Measurements from ENCODE around the gene HSPH1. TPM values are rescaled to one million over a fixed set of nuclear protein-coding genes. Genes with fewer than 3 reads are reported as not detected.

Gene HSPH1
- total and polyA plus RNA-seq, 2 of the 13 experiments (the other 11 are each of a cell fraction or from before 2014, with no cell fraction given): 13.0 to 62.9 TPM

DNA sequence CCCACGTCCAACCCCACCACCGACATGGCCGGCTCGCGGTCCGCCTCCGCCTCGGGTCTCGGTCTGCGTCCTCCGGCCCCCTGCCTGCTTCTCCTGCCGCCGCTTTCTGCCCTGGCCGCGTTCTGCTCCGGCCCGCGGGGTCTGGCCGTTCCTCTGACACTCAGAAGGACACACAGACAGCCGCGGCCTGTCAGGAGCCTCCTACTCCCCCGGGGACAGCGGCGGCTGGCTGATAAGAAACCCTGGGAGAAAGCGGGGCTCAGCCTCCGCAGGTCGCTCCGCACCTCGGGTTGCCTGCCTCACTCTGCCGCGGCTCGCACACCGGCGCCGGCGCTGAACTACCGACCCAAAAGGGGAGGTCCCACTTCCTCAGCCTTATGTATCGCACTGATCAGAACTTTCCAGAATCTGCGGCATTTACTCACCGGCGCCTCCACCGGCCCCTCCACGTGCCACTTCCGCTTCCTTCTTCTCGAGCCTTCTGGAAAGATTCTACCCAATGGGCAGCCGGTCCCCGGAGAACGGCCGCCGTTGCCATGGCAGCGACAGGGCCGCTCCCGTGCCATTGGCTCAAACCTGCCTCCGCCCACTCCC is at the start of gene HSPH1 (continued):
- TF ChIP-seq, protein P1, sequence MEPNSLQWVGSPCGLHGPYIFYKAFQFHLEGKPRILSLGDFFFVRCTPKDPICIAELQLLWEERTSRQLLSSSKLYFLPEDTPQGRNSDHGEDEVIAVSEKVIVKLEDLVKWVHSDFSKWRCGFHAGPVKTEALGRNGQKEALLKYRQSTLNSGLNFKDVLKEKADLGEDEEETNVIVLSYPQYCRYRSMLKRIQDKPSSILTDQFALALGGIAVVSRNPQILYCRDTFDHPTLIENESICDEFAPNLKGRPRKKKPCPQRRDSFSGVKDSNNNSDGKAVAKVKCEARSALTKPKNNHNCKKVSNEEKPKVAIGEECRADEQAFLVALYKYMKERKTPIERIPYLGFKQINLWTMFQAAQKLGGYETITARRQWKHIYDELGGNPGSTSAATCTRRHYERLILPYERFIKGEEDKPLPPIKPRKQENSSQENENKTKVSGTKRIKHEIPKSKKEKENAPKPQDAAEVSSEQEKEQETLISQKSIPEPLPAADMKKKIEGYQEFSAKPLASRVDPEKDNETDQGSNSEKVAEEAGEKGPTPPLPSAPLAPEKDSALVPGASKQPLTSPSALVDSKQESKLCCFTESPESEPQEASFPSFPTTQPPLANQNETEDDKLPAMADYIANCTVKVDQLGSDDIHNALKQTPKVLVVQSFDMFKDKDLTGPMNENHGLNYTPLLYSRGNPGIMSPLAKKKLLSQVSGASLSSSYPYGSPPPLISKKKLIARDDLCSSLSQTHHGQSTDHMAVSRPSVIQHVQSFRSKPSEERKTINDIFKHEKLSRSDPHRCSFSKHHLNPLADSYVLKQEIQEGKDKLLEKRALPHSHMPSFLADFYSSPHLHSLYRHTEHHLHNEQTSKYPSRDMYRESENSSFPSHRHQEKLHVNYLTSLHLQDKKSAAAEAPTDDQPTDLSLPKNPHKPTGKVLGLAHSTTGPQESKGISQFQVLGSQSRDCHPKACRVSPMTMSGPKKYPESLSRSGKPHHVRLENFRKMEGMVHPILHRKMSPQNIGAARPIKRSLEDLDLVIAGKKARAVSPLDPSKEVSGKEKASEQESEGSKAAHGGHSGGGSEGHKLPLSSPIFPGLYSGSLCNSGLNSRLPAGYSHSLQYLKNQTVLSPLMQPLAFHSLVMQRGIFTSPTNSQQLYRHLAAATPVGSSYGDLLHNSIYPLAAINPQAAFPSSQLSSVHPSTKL (CRISPR knock-in tag; IDR thresholded peaks at IDR 0.05): peak; percentile 54; the same call in 1 of the 2 replicates
- no peak for TF ChIP-seq RBM39 (IDR thresholded peaks at IDR 0.05; ENCODE audit: low read depth, low read length, poor library complexity, severe bottlenecking)
- no peak; the same call in 1 of the 2 replicates for TF ChIP-seq ZNF773 (CRISPR knock-in tag; IDR thresholded peaks at IDR 0.05; ENCODE audit: borderline replicate concordance)
- no peak for TF ChIP-seq ZNF674 (CRISPR knock-in tag; IDR thresholded peaks at IDR 0.05; ENCODE audit: low read depth)
- no peak for TF ChIP-seq MATR3 (CRISPR knock-in tag; IDR thresholded peaks at IDR 0.05)
- TF ChIP-seq AGO1 (IDR thresholded peaks at IDR 0.05; ENCODE audit: low read depth, low read length, poor library complexity, severe bottlenecking): no peak
- no peak for TF ChIP-seq RBAK (CRISPR knock-in tag; IDR thresholded peaks at IDR 0.05)
- TF ChIP-seq U2AF2 (IDR thresholded peaks at IDR 0.05; ENCODE audit: low read depth, low read length): peak; percentile 96
- no peak for TF ChIP-seq SMAD9 (CRISPR knock-in tag; IDR thresholded peaks at IDR 0.05)
- no peak for TF ChIP-seq PAX8 (CRISPR knock-in tag; IDR thresholded peaks at IDR 0.05; ENCODE audit: borderline replicate concordance)
- TF ChIP-seq, protein P2, sequence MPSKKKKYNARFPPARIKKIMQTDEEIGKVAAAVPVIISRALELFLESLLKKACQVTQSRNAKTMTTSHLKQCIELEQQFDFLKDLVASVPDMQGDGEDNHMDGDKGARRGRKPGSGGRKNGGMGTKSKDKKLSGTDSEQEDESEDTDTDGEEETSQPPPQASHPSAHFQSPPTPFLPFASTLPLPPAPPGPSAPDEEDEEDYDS (CRISPR knock-in tag; IDR thresholded peaks at IDR 0.05): peak; percentile 70
- TF ChIP-seq, protein P3, sequence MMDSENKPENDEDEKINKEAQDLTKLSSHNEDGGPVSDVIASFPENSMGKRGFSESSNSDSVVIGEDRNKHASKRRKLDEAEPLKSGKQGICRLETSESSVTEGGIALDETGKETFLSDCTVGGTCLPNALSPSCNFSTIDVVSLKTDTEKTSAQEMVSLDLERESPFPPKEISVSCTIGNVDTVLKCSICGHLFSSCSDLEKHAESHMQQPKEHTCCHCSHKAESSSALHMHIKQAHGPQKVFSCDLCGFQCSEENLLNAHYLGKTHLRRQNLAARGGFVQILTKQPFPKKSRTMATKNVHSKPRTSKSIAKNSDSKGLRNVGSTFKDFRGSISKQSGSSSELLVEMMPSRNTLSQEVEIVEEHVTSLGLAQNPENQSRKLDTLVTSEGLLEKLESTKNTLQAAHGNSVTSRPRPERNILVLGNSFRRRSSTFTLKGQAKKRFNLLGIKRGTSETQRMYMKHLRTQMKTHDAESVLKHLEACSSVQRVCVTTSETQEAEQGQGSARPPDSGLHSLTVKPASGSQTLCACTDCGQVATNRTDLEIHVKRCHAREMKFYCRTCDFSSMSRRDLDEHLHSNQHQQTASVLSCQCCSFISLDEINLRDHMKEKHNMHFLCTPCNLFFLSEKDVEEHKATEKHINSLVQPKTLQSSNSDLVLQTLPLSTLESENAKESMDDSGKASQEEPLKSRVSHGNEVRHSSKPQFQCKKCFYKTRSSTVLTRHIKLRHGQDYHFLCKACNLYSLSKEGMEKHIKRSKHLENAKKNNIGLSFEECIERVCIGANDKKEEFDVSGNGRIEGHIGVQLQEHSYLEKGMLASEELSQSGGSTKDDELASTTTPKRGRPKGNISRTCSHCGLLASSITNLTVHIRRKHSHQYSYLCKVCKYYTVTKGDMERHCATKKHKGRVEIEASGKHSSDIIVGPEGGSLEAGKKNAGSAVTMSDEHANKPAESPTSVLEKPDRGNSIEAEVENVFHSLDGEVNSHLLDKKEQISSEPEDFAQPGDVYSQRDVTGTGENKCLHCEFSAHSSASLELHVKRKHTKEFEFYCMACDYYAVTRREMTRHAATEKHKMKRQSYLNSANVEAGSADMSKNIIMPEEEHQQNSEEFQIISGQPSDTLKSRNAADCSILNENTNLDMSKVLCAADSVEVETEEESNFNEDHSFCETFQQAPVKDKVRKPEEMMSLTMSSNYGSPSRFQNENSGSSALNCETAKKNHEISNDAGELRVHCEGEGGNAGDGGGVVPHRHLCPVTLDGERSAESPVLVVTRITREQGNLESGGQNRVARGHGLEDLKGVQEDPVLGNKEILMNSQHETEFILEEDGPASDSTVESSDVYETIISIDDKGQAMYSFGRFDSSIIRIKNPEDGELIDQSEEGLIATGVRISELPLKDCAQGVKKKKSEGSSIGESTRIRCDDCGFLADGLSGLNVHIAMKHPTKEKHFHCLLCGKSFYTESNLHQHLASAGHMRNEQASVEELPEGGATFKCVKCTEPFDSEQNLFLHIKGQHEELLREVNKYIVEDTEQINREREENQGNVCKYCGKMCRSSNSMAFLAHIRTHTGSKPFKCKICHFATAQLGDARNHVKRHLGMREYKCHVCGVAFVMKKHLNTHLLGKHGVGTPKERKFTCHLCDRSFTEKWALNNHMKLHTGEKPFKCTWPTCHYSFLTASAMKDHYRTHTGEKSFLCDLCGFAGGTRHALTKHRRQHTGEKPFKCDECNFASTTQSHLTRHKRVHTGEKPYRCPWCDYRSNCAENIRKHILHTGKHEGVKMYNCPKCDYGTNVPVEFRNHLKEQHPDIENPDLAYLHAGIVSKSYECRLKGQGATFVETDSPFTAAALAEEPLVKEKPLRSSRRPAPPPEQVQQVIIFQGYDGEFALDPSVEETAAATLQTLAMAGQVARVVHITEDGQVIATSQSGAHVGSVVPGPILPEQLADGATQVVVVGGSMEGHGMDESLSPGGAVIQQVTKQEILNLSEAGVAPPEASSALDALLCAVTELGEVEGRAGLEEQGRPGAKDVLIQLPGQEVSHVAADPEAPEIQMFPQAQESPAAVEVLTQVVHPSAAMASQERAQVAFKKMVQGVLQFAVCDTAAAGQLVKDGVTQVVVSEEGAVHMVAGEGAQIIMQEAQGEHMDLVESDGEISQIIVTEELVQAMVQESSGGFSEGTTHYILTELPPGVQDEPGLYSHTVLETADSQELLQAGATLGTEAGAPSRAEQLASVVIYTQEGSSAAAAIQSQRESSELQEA (CRISPR knock-in tag; IDR thresholded peaks at IDR 0.05; ENCODE audit: not compliant biosample characterization): no peak
- TF ChIP-seq, protein P4, sequence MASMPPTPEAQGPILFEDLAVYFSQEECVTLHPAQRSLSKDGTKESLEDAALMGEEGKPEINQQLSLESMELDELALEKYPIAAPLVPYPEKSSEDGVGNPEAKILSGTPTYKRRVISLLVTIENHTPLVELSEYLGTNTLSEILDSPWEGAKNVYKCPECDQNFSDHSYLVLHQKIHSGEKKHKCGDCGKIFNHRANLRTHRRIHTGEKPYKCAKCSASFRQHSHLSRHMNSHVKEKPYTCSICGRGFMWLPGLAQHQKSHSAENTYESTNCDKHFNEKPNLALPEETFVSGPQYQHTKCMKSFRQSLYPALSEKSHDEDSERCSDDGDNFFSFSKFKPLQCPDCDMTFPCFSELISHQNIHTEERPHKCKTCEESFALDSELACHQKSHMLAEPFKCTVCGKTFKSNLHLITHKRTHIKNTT (CRISPR knock-in tag; IDR thresholded peaks at IDR 0.05): no peak
- no peak for TF ChIP-seq NFE2 (CRISPR knock-in tag; IDR thresholded peaks at IDR 0.05)
- TF ChIP-seq PCBP2 (optimal IDR thresholded peaks at IDR 0.05; ENCODE audit: low read depth, low read length, poor library complexity, severe bottlenecking): no peak

Data from HepG2 (cell line).